Right cardiac atrium (tissue), 5 donors: Measurements from ENCODE around the gene ALOX15. TPM values are rescaled to one million over a fixed set of nuclear protein-coding genes. Genes with fewer than 3 reads are reported as not detected.
A peak's percentile ranks its signal among the peaks of the same experiment; 100 is the strongest.
"Not testable (repeated sequence)": the region's sequence is repeated elsewhere in the genome, so short reads cannot be mapped to it uniquely, and the experiment has no call there.

Experiments
- ATAC-seq, 2 donors: fragments of 200-7000 bp; cut with Tn5 transposase; one replicate each; pipeline versions ENCODE4 v1.8.0 to v1.9.1; 2020; ENCODE audit warnings: moderate library complexity in 2 of 2, mild to moderate bottlenecking in 1 of 2
- DNase-seq, 3 donors: peaks; one replicate each; pipeline ENCODE4 v3.0.0-alpha.2; 2020
- H3K27ac ChIP-seq: one replicate; pipeline ENCODE4 v1.5.1; 2013; ENCODE audit warnings: mild to moderate bottlenecking, low read length, control low read depth, moderate library complexity
- H3K27me3 ChIP-seq: one replicate; pipeline ENCODE4 v1.6.1; 2013; ENCODE audit not compliant: control insufficient read depth, insufficient read depth
- H3K4me1 ChIP-seq: one replicate; pipeline ENCODE4 v1.6.1; 2013; ENCODE audit warnings: low read length; ENCODE audit not compliant: control insufficient read depth, insufficient read depth
- H3K4me3 ChIP-seq: one replicate; pipeline ENCODE4 v1.5.1; 2013; ENCODE audit warnings: low read length, control low read depth
- H3K9me3 ChIP-seq: one replicate; pipeline ENCODE4 v1.6.1; 2013; ENCODE audit warnings: low read length; ENCODE audit not compliant: control insufficient read depth
- WGBS: extraction: QIAGEN DNeasy Blood & Tissue Kit; methylation state at CpG from one replicate; pipeline ENCODE4 v1.1.7; 2013; 5-methylcytosine and 5-hydroxymethylcytosine counted together
- intact Hi-C, 4 donors: fragments of 100-400 bp; cut with DNase I; formaldehyde crosslinking; loops; one replicate each; pipeline versions ENCODE4 v1.11.0 to v1.14.0; 2022 to 2023
- polyA plus RNA-seq: library from polyadenylated mRNA; stranded (reverse); fragments of 200-250 nt; gene quantifications from one replicate; pipeline ENCODE4 v1.2.3, GENCODE V29; 2013
- total RNA-seq, 4 donors: library from RNA; stranded (reverse); fragmentation: NEBNext Ultra II Directional; extraction: Animal tissue kit (Norgen Biotek cat#: 25700); gene quantifications; one replicate each; pipeline ENCODE4 v1.2.1, GENCODE V29; 2021
- donor health status: healthy with polysubstance abuse.
- donor health status: DM: no; HTN: yes; CAD: no.
- donor health status: DM: no; HTN: no; CAD: no.
- donor health status: DM: no; HTN: yes; CAD: no; lungs with severe emphysema.
- donor health status: DM: yes; HTN: yes; CAD: no.

The ALOX15 gene
- total and polyA plus RNA-seq, 5 donors, result 0.05 to 2.0 (median 0.97) TPM; not detected in 1

DNA sequence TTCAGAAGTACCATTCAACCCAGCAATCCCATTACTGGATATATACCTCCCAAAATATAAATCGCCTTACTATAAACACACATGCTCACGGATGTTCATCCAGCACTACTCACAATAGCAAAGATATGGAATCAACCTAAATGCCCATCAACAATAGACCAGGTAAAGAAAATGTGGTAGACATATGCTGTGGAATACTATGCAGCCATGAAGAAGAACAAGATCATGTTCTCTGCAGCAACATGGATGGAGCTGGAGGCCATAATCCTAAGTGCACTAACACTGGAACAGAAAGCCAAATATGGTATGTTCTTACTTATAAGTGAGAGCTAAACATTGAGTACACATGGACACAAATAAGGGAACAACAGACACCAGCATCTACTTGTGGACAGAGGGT, 7.8 kb downstream of the ALOX15 start:
- ATAC-seq (no peak), DNase-seq (no peak)
- H3K27ac ChIP-seq, result no peak overlapping the region
- H3K4me1 ChIP-seq, result no peaks in the 10 kb centered on the region
- intact Hi-C loops, result loop anchor here in 1 of 4 donors (5.0 kb wide), 1 partner anchor 66 kb away; no protein-coding TSS in a partner anchor
- no peak overlapping the region for H3K4me3 ChIP-seq
- WGBS, result 92% methylated on average over 2 of the region's 2 CpGs
- no peaks in the 10 kb centered on the region for H3K27me3 ChIP-seq
- no peaks in the 10 kb centered on the region for H3K9me3 ChIP-seq

DNA sequence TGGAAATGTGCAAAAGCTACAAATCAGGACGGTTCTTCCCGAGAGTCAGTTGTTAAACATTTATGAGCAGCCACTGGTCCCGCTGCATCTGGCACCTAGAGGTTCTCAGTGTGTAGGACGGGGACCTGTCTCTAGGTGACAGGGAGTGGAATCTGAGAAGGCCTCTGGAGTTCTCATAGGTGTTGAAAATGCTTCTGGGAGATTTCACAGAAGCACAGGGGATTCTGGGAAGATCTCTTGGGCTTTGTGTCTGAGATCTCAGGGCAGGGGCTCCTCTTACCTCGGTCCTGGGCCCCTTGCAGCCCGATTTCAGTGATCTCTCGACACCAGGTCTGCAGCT, 8.9 kb downstream of the ALOX15 start:
- DNase-seq, result no peak
- H3K4me1 ChIP-seq, result no peaks in the 10 kb centered on the region
- no peak overlapping the region for H3K27ac ChIP-seq
- H3K9me3 ChIP-seq, result no peaks in the 10 kb centered on the region
- no peak for ATAC-seq
- H3K4me3 ChIP-seq, result no peak overlapping the region
- intact Hi-C loops, result loop anchor here in 1 of 4 donors (5.0 kb wide), 1 partner anchor 65 kb away; no protein-coding TSS in a partner anchor
- 61% methylated on average over 7 of the region's 7 CpGs for WGBS
- H3K27me3 ChIP-seq, result no peaks in the 10 kb centered on the region

- ATAC-seq (no peak), DNase-seq (no peak)
- no peak overlapping the region for H3K27ac ChIP-seq
- no peaks in the 10 kb centered on the region for H3K9me3 ChIP-seq
- no peak overlapping the region for H3K4me3 ChIP-seq
- 69% methylated on average over 21 of the region's 21 CpGs for WGBS
- H3K4me1 ChIP-seq, result no peaks in the 10 kb centered on the region
- H3K27me3 ChIP-seq, result no peaks in the 10 kb centered on the region
- intact Hi-C loops, result loop anchor here in 1 of 4 donors (5.0 kb wide), 1 partner anchor 65 kb away; no protein-coding TSS in a partner anchor
Measured at GRCh38 chr17:4631836-4632580, 9.5 kb downstream of the ALOX15 start.

DNA sequence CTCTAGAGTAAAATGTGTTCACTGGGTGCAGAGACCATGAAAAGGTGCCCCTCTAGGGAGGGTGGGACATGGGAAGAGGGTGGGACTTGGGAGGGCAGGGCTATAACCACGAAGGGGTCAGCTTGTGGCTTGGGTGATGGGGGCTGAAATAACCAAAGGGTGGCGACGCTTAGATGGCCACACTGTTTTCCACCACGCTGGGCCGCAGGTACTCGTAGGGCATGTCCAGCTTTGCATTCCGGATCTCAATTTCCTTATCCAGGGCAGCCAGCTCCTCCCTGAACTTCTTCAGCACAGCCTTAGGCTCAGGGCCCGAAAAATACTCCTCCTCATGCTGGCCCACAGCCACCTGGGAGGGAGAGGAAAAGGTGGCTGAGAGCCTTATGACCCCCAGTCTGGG, 10.0 kb downstream of the ALOX15 start:
- WGBS, result 69% methylated on average over 8 of the region's 8 CpGs
- H3K9me3 ChIP-seq, result no peaks in the 10 kb centered on the region
- intact Hi-C loops, result loop anchor here in 1 of 4 donors (5.0 kb wide), 1 partner anchor 64 kb away; no protein-coding TSS in a partner anchor
- DNase-seq, result no peak
- no peak overlapping the region for H3K4me3 ChIP-seq
- H3K27ac ChIP-seq, result no peak overlapping the region
- H3K27me3 ChIP-seq, result no peaks in the 10 kb centered on the region
- ATAC-seq, result no peak
- H3K4me1 ChIP-seq, result no peaks in the 10 kb centered on the region

GRCh38 chr17:4626734-4627256, 14.7 kb downstream of the ALOX15 start:
- Histone ChIP-seq H3K9me3 (no peaks in the 10 kb centered on the region), H3K4me1 (no peaks in the 10 kb centered on the region), H3K27me3 (no peaks in the 10 kb centered on the region), H3K27ac (no peak overlapping the region), H3K4me3 (no peak overlapping the region)
- DNase-seq, result no peak
- no peak for ATAC-seq
- intact Hi-C loops, result loop anchor here in 2 of 4 donors (5.0 to 10.0 kb wide), 2 partner anchors 59 to 202 kb away; no protein-coding TSS in a partner anchor
- 78% methylated on average over 4 of the region's 4 CpGs for WGBS

DNA sequence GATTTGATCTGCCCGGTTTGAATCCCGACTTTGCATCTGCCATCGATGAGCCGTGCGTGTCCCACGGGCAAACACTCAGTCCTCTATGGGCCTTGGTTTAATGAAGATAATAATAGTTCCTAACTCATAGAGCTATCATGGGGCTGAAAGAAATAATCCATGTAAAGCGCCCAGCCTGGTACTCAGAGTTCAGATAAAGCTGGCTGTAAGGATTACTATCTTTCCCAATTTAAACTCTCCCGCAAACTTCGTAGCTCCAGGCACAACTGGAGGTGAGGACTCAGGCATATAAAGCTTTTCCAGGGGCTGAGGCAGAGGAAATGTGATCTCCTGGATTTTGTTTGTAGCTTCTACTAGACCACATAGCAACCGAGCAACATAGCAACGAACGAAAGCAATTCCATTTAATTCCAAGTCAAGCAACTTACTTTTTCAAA, 16.3 kb downstream of the ALOX15 start:
- no peak overlapping the region for H3K4me3 ChIP-seq
- no peaks in the 10 kb centered on the region for H3K9me3 ChIP-seq
- H3K4me1 ChIP-seq, result no peaks in the 10 kb centered on the region
- no peaks in the 10 kb centered on the region for H3K27me3 ChIP-seq
- intact Hi-C loops, result loop anchor here in 3 of 4 donors (2.0 to 10.0 kb wide), 3 partner anchors 58 to 200 kb away; no protein-coding TSS in a partner anchor
- peak in 1 of 2 donors; percentile 69 for ATAC-seq
- no peak for DNase-seq
- WGBS, result 63% methylated on average over 12 of the region's 12 CpGs
- H3K27ac ChIP-seq, result no peak overlapping the region

DNA sequence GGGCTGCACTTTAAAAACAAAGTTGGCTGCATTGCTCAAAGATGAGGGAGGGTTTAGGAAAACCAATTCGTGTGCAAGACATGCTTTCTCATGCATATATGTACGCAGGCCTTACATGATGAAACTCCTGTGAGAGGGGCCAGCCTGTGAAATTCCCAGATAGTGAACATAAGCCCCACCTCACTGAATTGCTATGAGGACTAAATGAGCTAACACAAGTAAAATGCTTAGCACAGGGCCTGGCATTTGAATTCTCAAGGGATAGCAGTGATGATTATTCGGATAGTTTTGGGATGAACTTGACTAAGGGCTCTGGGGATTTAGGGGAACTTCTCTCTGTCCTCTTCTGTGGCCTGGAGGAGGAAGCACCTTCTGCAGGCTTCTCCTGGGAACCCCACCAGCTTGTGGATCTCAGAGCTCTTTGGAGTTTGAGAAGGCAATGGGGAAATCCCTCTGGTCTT, 17.0 kb downstream of the ALOX15 start:
- not testable (repeated sequence) for H3K27me3 ChIP-seq, ATAC-seq, H3K9me3 ChIP-seq, H3K27ac ChIP-seq, DNase-seq, H3K4me1 ChIP-seq, H3K4me3 ChIP-seq
- intact Hi-C loops, result loop anchor here in 2 of 4 donors (2.0 to 10.0 kb wide), 3 partner anchors 58 to 202 kb away; no protein-coding TSS in a partner anchor
- 66% methylated on average over 3 of the region's 3 CpGs for WGBS

DNA sequence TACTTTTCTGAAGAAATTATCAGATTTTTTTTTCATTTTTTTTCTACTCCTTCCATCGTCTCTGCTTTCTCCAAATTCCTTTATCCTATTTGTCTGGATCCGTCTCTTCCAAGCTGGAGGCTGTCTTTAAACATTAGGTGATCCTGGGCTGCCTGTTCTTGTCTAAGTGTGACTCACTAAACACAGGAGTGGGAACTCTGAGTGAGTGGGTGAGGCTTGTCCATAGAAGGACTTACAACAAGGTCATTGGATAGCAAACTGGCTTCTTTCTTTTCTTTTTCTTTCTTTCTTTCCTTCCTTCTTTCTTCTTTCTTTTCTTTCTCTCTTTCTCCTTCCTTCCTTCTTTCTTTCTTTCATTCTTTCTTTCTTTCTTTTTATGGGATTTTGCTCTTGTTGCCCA, 18.2 kb downstream of the ALOX15 start:
- no peak overlapping the region for H3K27ac ChIP-seq
- 72% methylated on average over 2 of the region's 2 CpGs for WGBS
- intact Hi-C loops, result loop anchor here in 2 of 4 donors (5.0 to 10.0 kb wide), 2 partner anchors 198 to 201 kb away; no protein-coding TSS in a partner anchor
- no peaks in the 10 kb centered on the region for H3K9me3 ChIP-seq
- ATAC-seq (no peak), DNase-seq (no peak)
- no peaks in the 10 kb centered on the region for H3K4me1 ChIP-seq
- no peak overlapping the region for H3K4me3 ChIP-seq
- no peaks in the 10 kb centered on the region for H3K27me3 ChIP-seq

- H3K27me3 ChIP-seq, result no peaks in the 10 kb centered on the region
- DNase-seq, result no peak
- H3K9me3 ChIP-seq, result no peaks in the 10 kb centered on the region
- no peak overlapping the region for H3K4me3 ChIP-seq
- no peak overlapping the region for H3K27ac ChIP-seq
- ATAC-seq, result no peak
- intact Hi-C loops, result loop anchor here in 2 of 4 donors (5.0 to 10.0 kb wide), 2 partner anchors 198 to 200 kb away; no protein-coding TSS in a partner anchor
- 96% methylated on average over 1 of the region's 1 CpG for WGBS
- H3K4me1 ChIP-seq, result no peaks in the 10 kb centered on the region
Measured at GRCh38 chr17:4622375-4622774, 19.1 kb downstream of the ALOX15 start.

DNA sequence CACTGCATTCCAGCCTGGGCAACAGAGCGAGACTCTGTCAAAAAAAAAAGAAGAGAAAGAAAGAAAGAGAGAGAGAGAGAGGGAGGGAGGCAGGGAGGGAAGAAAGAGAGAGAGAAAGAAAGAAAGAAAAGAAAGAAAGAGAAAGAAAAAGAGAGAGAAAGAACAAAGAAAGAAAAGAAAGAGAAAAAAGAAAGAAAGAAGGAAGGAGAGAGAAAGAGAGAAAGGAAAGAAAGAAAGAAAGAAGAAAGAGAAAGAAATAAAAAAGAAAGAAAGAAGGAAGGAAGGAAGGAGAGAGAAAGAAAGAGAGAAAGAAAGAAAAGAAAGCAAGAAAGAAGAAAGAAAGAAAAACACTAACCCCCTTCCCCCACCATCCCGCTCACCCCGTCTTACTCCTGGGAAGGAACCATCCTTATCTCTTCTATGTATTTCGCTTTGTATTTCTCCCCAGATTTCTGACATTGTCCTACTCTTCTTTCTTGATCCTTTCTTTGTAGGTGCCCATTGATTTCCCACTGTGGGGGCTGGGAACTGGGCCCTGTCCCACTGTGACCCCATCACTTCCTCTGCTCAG, 20.9 kb downstream of the ALOX15 start:
- Histone ChIP-seq H3K4me1 (no peaks in the 10 kb centered on the region), H3K9me3 (no peaks in the 10 kb centered on the region), H3K27me3 (no peaks in the 10 kb centered on the region), H3K27ac (no peak overlapping the region), H3K4me3 (no peak overlapping the region)
- intact Hi-C loops, result loop anchor here in 2 of 4 donors (5.0 to 10.0 kb wide), 2 partner anchors 196 to 198 kb away; no protein-coding TSS in a partner anchor
- WGBS, result 93% methylated on average over 4 of the region's 4 CpGs
- DNase-seq, result no peak
- ATAC-seq, result no peak
